ENCODE data around the gene ITIH3. TPM values are rescaled to one million over a fixed set of nuclear protein-coding genes. Genes with fewer than 3 reads are reported as not detected.

ITIH3 gene
- total and polyA plus RNA-seq, 2 of the 8 experiments (the other 6 are each of a cell fraction or from before 2014, with no cell fraction given) = not detected

- peaks cover 0 to 3% of the 10 kb centered on the region in 2 experiments for H4K20me1 ChIP-seq (replicated peaks in 1 of 2; ENCODE audit: control insufficient read depth in 1 of 2, insufficient read depth in 2 of 2, low read length in 2 of 2)
- H2BK12ac ChIP-seq (ENCODE audit: low read depth, low read length) = no peak overlapping the region; the same call in 1 of the 2 replicates
- H3K27me3 ChIP-seq (replicated peaks in 1 of 4; ENCODE audit: control insufficient read depth in 3 of 4, extremely low read depth in 1 of 4, insufficient read depth in 3 of 4, low read length in 3 of 4) = no peaks in the 10 kb centered on the region
- H2BK5ac ChIP-seq (ENCODE audit: low read depth, low read length) = no peak overlapping the region
- H3K56ac ChIP-seq (replicated peaks; ENCODE audit: insufficient read length, low read depth, low read length) = no peak overlapping the region
- no peak overlapping the region for H4K5ac ChIP-seq (ENCODE audit: insufficient read length, low read depth, low read length)
- no peaks in the 10 kb centered on the region for H3K9me3 ChIP-seq (ENCODE audit: insufficient read depth in 2 of 2, low read depth in 1 of 2, low read length in 1 of 2)
- no peak overlapping the region for H2BK15ac ChIP-seq (ENCODE audit: low read length)
- H3K4me2 ChIP-seq (ENCODE audit: insufficient read depth in 1 of 2, low read depth in 2 of 2, low read length in 2 of 2) = no peak overlapping the region
- H3K79me1 ChIP-seq (ENCODE audit: low read depth, low read length) = no peaks in the 10 kb centered on the region
- H3K23ac ChIP-seq (ENCODE audit: insufficient read length) = no peak overlapping the region
- H3K4me3 ChIP-seq (ENCODE audit: extremely low read depth in 1 of 4, insufficient read depth in 2 of 4, low read depth in 3 of 4, low read length in 4 of 4) = no peak overlapping the region
- FAIRE-seq (no peak), DNase-seq (ENCODE audit: low read depth in 1 of 2, low spot score in 2 of 2) (no peak)
- POLR2A ChIA-PET (ENCODE audit: partially characterized antibody) = interaction anchor here (1.1 to 1.5 kb wide), 2 partner anchors 10 to 11 kb away, joined by 4 read pairs; no protein-coding TSS in a partner anchor
- no peaks in the 10 kb centered on the region for H3K36me3 ChIP-seq (ENCODE audit: control insufficient read depth in 2 of 4, insufficient read depth in 4 of 4, low read length in 3 of 4)
- no peaks in the 10 kb centered on the region for H3K4me1 ChIP-seq (replicated peaks in 1 of 4; ENCODE audit: control insufficient read depth in 3 of 4, insufficient read depth in 4 of 4, low read length in 3 of 4)
- no peaks in the 10 kb centered on the region for H3K79me2 ChIP-seq (ENCODE audit: control insufficient read depth in 1 of 2, insufficient read depth in 2 of 2, low read length in 2 of 2)
- TF ChIP-seq CEBPB (IDR thresholded peaks at IDR 0.05; ENCODE audit: low read depth, low read length) = no peak
- peak in 1 of 3 experiments; percentile 25; a peak in 1 of 4 replicates for TF ChIP-seq CTCF (IDR thresholded peaks at IDR 0.05; ENCODE audit: control extremely low read depth in 1 of 3, insufficient read depth in 1 of 3, low read depth in 1 of 3, low read length in 3 of 3)
- H2BK120ac ChIP-seq (replicated peaks; ENCODE audit: low read depth, low read length) = no peak overlapping the region
- no peak overlapping the region for H2BK20ac ChIP-seq (ENCODE audit: low read length)
- H3K9ac ChIP-seq (replicated peaks in 1 of 4; ENCODE audit: extremely low read depth in 1 of 4, low read depth in 3 of 4, low read length in 3 of 4) = no peak overlapping the region
- no peaks in the 10 kb centered on the region for H3K23me2 ChIP-seq (ENCODE audit: low read depth, low read length)
- H3K4ac ChIP-seq (replicated peaks; ENCODE audit: insufficient read length, low read depth, low read length) = no peak overlapping the region
- CTCF ChIA-PET (ENCODE audit: partially characterized antibody) = interaction anchor here (0.8 to 3.2 kb wide), 9 partner anchors 9 to 127 kb away, joined by 3 to 26 read pairs (median 3); no protein-coding TSS in a partner anchor
- no peak overlapping the region for H3K18ac ChIP-seq (ENCODE audit: extremely low read depth, low read length)
- no peak overlapping the region for H2AFZ ChIP-seq (ENCODE audit: low read length)
- H3K14ac ChIP-seq (ENCODE audit: insufficient read length) = no peak overlapping the region
- no peak overlapping the region for H2AK5ac ChIP-seq (ENCODE audit: low read depth, low read length)
- no peak overlapping the region for H4K8ac ChIP-seq (ENCODE audit: extremely low read depth, insufficient read depth, low read length)
- 87% methylated on average over 13 of the region's 17 CpGs; no CpG with 5 or more reads in 1 of the 2 experiments for WGBS, 2 experiments (ENCODE audit: extremely low coverage in 1 of 2, insufficient coverage in 1 of 2, insufficient read length in 1 of 2, insufficient replicate concordance in 2 of 2, low coverage in 1 of 2, low lambda C conversion rate in 2 of 2, missing lambda C conversion rate in 1 of 2)
- H3K27ac ChIP-seq (ENCODE audit: low read depth, low read length) = no peak overlapping the region
- no peak overlapping the region for H4K91ac ChIP-seq (replicated peaks; ENCODE audit: insufficient read length, low read length)
Measured at GRCh38 chr3:52787672-52788625, 6.6 kb upstream of the ITIH3 start.
